ENCODE measurements around the gene UPK1A. TPM values are rescaled to one million over a fixed set of nuclear protein-coding genes. Genes with fewer than 3 reads are reported as not detected.

Gene UPK1A
- total and polyA plus RNA-seq, 7 experiments from 2014 or later, result 0.41 to 1.3 TPM; not detected in 5

DNA sequence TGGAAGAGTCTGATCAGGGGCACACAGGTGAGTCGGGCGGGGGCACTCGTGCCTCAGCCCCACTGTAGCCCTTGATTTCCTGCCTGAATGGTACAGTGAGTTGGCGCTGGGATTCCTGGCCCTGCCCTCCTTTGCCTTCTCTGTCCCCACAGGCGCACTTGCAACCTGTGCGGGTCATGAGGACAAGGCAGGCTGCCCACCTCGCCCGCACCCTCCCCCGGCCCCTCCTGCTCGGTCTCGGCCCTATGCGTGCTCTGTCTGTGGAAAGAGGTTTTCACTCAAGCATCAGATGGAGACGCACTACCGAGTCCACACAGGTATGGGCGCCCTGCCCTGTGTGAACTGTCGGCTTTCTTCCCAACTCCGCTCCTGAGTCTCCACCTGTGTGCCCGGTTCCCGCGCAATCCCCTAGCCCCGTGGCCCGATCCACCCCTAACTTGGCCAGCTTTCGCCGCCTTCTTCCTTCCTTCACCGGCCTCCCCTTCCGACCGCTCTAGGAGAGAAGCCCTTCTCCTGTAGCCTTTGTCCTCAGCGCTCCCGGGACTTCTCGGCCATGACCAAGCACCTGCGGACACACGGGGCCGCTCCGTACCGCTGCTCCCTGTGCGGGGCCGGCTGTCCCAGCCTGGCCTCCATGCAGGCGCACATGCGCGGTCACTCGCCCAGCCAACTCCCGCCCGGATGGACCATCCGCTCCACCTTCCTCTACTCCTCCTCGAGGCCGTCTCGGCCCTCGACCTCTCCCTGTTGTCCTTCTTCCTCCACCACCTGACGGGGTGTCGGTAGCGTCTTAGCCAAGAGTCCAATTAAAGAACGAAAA is 49.9 kb downstream of the UPK1A start:
- ATAC-seq (no peak), DNase-seq (peak in 2 of 9 donors; percentile 19 to 29)
- H3K27me3 Mint-ChIP-seq, result no peaks in the 10 kb centered on the region
- Histone ChIP-seq H3K4me1 (ENCODE audit: control insufficient read depth in 2 of 2, insufficient read depth in 2 of 2, low read length in 2 of 2) (peaks cover 37 to 58% of the 10 kb centered on the region in 2 donors), H3K4me3 (ENCODE audit: low read length) (peak overlapping the region; percentile 84), H3K27ac (ENCODE audit: low read depth, low read length) (peak overlapping the region; percentile 80), H3K36me3 (ENCODE audit: control insufficient read depth in 2 of 3, insufficient read depth in 3 of 3, low read length in 3 of 3) (peaks cover 0 to 14% (median 0%) of the 10 kb centered on the region in 3 experiments), H3K27me3 (ENCODE audit: control insufficient read depth in 2 of 2, insufficient read depth in 2 of 2, low read length in 2 of 2) (no peaks in the 10 kb centered on the region), H3K9me3 (ENCODE audit: control insufficient read depth in 2 of 3, low read length in 3 of 3) (no peaks in the 10 kb centered on the region)
- H3K9me3 Mint-ChIP-seq, result no peaks in the 10 kb centered on the region
- H3K27ac Mint-ChIP-seq, result peak overlapping the region; percentile 22 to 98 (median 92)
- ChIA-PET POLR2A (interaction anchor here (1.0 to 1.1 kb wide), 4 partner anchors 9 to 26 kb away, joined by 3 to 6 read pairs (median 4); partner anchors contain the start of gene IGFLR1), CTCF (interaction anchor here (0.6 to 3.2 kb wide), 3 partner anchors 14 to 446 kb away, joined by 3 to 11 read pairs (median 5); no protein-coding TSS in a partner anchor)
- peaks cover 0 to 15% (median 3%) of the 10 kb centered on the region in 5 donors for H3K36me3 Mint-ChIP-seq
- peaks cover 40 to 66% (median 60%) of the 10 kb centered on the region in 7 donors for H3K4me1 Mint-ChIP-seq
- peak overlapping the region; percentile 88 to 99 (median 96) for H3K4me3 Mint-ChIP-seq
- intact Hi-C loops (cut with micrococcal nuclease), result loop anchor here (2.0 to 5.0 kb wide), 4 partner anchors 89 to 363 kb away; partner anchors contain the start of genes ALKBH6 (in 1 of the 2) and RBM42 (in 1 of the 2)

GRCh38 chr19:35716801-35717664 is 50.7 kb downstream of the UPK1A start:
- peaks cover 37 to 54% of the 10 kb centered on the region in 2 donors for H3K4me1 ChIP-seq (ENCODE audit: control insufficient read depth in 2 of 2, insufficient read depth in 2 of 2, low read length in 2 of 2)
- Mint-ChIP-seq H3K36me3 (peaks cover 0 to 13% (median 3%) of the 10 kb centered on the region in 5 donors), H3K27ac (peak overlapping the region; percentile 22 to 98 (median 92)), H3K9me3 (no peaks in the 10 kb centered on the region), H3K27me3 (no peaks in the 10 kb centered on the region), H3K4me3 (peak overlapping the region; percentile 88 to 99 (median 96)), H3K4me1 (peaks cover 40 to 63% (median 57%) of the 10 kb centered on the region in 7 donors)
- H3K36me3 ChIP-seq (ENCODE audit: control insufficient read depth in 2 of 3, insufficient read depth in 3 of 3, low read length in 3 of 3), result peaks cover 0 to 22% (median 0%) of the 10 kb centered on the region in 3 experiments
- ChIA-PET POLR2A (interaction anchor here (0.5 to 2.1 kb wide), 8 partner anchors 14 to 401 kb away, joined by 3 to 20 read pairs (median 4); partner anchors contain the start of genes IGFLR1, PSENEN and U2AF1L4), CTCF (no interaction called here)
- DNase-seq (peak; percentile 64 to 99 (median 98)), ATAC-seq (peak; percentile 92)
- no peaks in the 10 kb centered on the region for H3K9me3 ChIP-seq (ENCODE audit: control insufficient read depth in 2 of 3, low read length in 3 of 3)
- intact Hi-C loops (cut with micrococcal nuclease), result loop anchor here (1.0 to 5.0 kb wide), 23 partner anchors 15 to 398 kb away; partner anchors contain the start of genes COX6B1 (in 2 of the 2), PROSER3 (in 2 of the 2), PSENEN (in 2 of the 2) and THAP8 (in 2 of the 2)
- H3K27me3 ChIP-seq (ENCODE audit: control insufficient read depth in 2 of 2, insufficient read depth in 2 of 2, low read length in 2 of 2), result no peaks in the 10 kb centered on the region
- peak overlapping the region; percentile 84 for H3K4me3 ChIP-seq (ENCODE audit: low read length)
- H3K27ac ChIP-seq (ENCODE audit: low read depth, low read length), result peak overlapping the region; percentile 80

- Histone ChIP-seq H3K36me3 (ENCODE audit: control insufficient read depth in 2 of 3, insufficient read depth in 3 of 3, low read length in 3 of 3) (peaks cover 5 to 30% (median 6%) of the 10 kb centered on the region in 3 experiments), H3K4me3 (ENCODE audit: low read length) (peak within 1 kb of the TSS; percentile 84), H3K9me3 (ENCODE audit: control insufficient read depth in 2 of 3, low read length in 3 of 3) (no peaks in the 10 kb centered on the region), H3K27me3 (ENCODE audit: control insufficient read depth in 2 of 2, insufficient read depth in 2 of 2, low read length in 2 of 2) (no peaks in the 10 kb centered on the region), H3K4me1 (ENCODE audit: control insufficient read depth in 2 of 2, insufficient read depth in 2 of 2, low read length in 2 of 2) (peaks cover 33 to 46% of the 10 kb centered on the region in 2 donors), H3K27ac (ENCODE audit: low read depth, low read length) (peak within 1 kb of the TSS; percentile 80)
- DNase-seq, result peak in 2 of 9 donors; percentile 90 to 95
- peaks cover 0 to 18% (median 4%) of the 10 kb centered on the region in 5 donors for H3K36me3 Mint-ChIP-seq
- ChIA-PET POLR2A (interaction anchor here (0.5 to 2.1 kb wide), 11 partner anchors 15 to 400 kb away, joined by 3 to 20 read pairs (median 5); partner anchors contain the start of genes COX6B1, IGFLR1, LIN37 and PSENEN), CTCF (interaction anchor here (1.0 kb wide), 1 partner anchor 16 kb away, joined by 3 read pairs; no protein-coding TSS in a partner anchor)
- intact Hi-C loops (cut with micrococcal nuclease), result loop anchor here (1.0 to 5.0 kb wide), 23 partner anchors 16 to 397 kb away; partner anchors contain the start of genes COX6B1 (in 2 of the 2), PROSER3 (in 2 of the 2), PSENEN (in 2 of the 2) and THAP8 (in 2 of the 2)
- no peaks in the 10 kb centered on the region for H3K9me3 Mint-ChIP-seq
- H3K27ac Mint-ChIP-seq, result peak within 1 kb of the TSS; percentile 78 to 98 (median 92)
- peak; percentile 66 for ATAC-seq
- H3K4me1 Mint-ChIP-seq, result peaks cover 39 to 67% (median 52%) of the 10 kb centered on the region in 7 donors
- peak within 1 kb of the TSS; percentile 89 to 99 (median 96) for H3K4me3 Mint-ChIP-seq
- H3K27me3 Mint-ChIP-seq, result no peaks in the 10 kb centered on the region
Measured at GRCh38 chr19:35717665-35718344, 51.5 kb downstream of the UPK1A start, which contains the start of gene KMT2B. Gene KMT2B (plus strand): TSS chr19:35718003. CDS start chr19:35718019, 16 bp downstream.

- H3K9me3 ChIP-seq (ENCODE audit: control insufficient read depth in 2 of 3, low read length in 3 of 3), result no peaks in the 10 kb centered on the region
- peaks cover 0 to 20% (median 4%) of the 10 kb centered on the region in 5 donors for H3K36me3 Mint-ChIP-seq
- H3K27ac Mint-ChIP-seq, result peak overlapping the region; percentile 71 to 93 (median 83)
- H3K27me3 Mint-ChIP-seq, result no peaks in the 10 kb centered on the region
- ATAC-seq (no peak), DNase-seq (peak; percentile 26 to 70 (median 43))
- peak overlapping the region; percentile 86 to 94 (median 89) for H3K4me3 Mint-ChIP-seq
- peak overlapping the region; percentile 76 for H3K27ac ChIP-seq (ENCODE audit: low read depth, low read length)
- H3K4me3 ChIP-seq (ENCODE audit: low read length), result peak overlapping the region; percentile 69
- ChIA-PET CTCF (interaction anchor here (0.9 to 1.5 kb wide), 4 partner anchors 11 to 24 kb away, joined by 3 read pairs; no protein-coding TSS in a partner anchor), POLR2A (interaction anchor here (1.2 to 2.1 kb wide), 8 partner anchors 14 to 70 kb away, joined by 3 to 20 read pairs (median 8); partner anchors contain the start of genes COX6B1, IGFLR1, LIN37 and PSENEN)
- H3K27me3 ChIP-seq (ENCODE audit: control insufficient read depth in 2 of 2, insufficient read depth in 2 of 2, low read length in 2 of 2), result no peaks in the 10 kb centered on the region
- H3K36me3 ChIP-seq (ENCODE audit: control insufficient read depth in 2 of 3, insufficient read depth in 3 of 3, low read length in 3 of 3), result peaks cover 11 to 37% (median 13%) of the 10 kb centered on the region in 3 experiments
- H3K9me3 Mint-ChIP-seq, result no peaks in the 10 kb centered on the region
- intact Hi-C loops (cut with micrococcal nuclease), result loop anchor here (5.0 kb wide), 2 partner anchors 91 to 294 kb away; partner anchors contain the start of genes ALKBH6 (in 1 of the 2) and RBM42 (in 1 of the 2)
- peaks cover 32 to 60% (median 47%) of the 10 kb centered on the region in 7 donors for H3K4me1 Mint-ChIP-seq
- H3K4me1 ChIP-seq (ENCODE audit: control insufficient read depth in 2 of 2, insufficient read depth in 2 of 2, low read length in 2 of 2), result peaks cover 26 to 39% of the 10 kb centered on the region in 2 donors
Measured at GRCh38 chr19:35718345-35719041, 52.2 kb downstream of the UPK1A start.

All from naive thymus-derived CD4-positive, alpha-beta T cell (primary cell).